ENCODE results near the gene SMIM45.
A peak's percentile ranks its signal among the peaks of the same experiment; 100 is the strongest.

SMIM45 gene

GRCh38 chr22:41966225-41966606, 14.3 kb downstream of the SMIM45 start:
- no peaks in the 10 kb centered on the region for H3K9me3 Mint-ChIP-seq (ENCODE audit: low read depth)
- no peaks in the 10 kb centered on the region for H3K36me3 Mint-ChIP-seq (ENCODE audit: insufficient read depth)
- no peak for TF ChIP-seq CTCF (IDR thresholded peaks at IDR 0.05; ENCODE audit: unreplicated experiment)
- no peak overlapping the region for H3K4me3 Mint-ChIP-seq (ENCODE audit: low read depth)
- DNase-seq (ENCODE audit: low spot score, unreplicated experiment), result no peak
- H3K4me1 Mint-ChIP-seq (ENCODE audit: low read depth), result no peaks in the 10 kb centered on the region
- H3K27me3 Mint-ChIP-seq, result peaks cover 21% of the 10 kb centered on the region
- H3K27ac Mint-ChIP-seq, result no peak overlapping the region

GRCh38 chr22:41966607-41967240, 14.8 kb downstream of the SMIM45 start:
- no peak overlapping the region for H3K4me3 Mint-ChIP-seq (ENCODE audit: low read depth)
- peaks cover 21% of the 10 kb centered on the region for H3K27me3 Mint-ChIP-seq
- no peaks in the 10 kb centered on the region for H3K4me1 Mint-ChIP-seq (ENCODE audit: low read depth)
- no peak overlapping the region for H3K27ac Mint-ChIP-seq
- no peak for DNase-seq (ENCODE audit: low spot score, unreplicated experiment)
- no peaks in the 10 kb centered on the region for H3K9me3 Mint-ChIP-seq (ENCODE audit: low read depth)
- no peak for TF ChIP-seq CTCF (IDR thresholded peaks at IDR 0.05; ENCODE audit: unreplicated experiment)
- no peaks in the 10 kb centered on the region for H3K36me3 Mint-ChIP-seq (ENCODE audit: insufficient read depth)

GRCh38 chr22:41968601-41969000, 16.7 kb downstream of the SMIM45 start:
- H3K36me3 Mint-ChIP-seq (ENCODE audit: insufficient read depth), result no peaks in the 10 kb centered on the region
- no peak for DNase-seq (ENCODE audit: low spot score, unreplicated experiment)
- no peak overlapping the region for H3K27ac Mint-ChIP-seq
- H3K4me3 Mint-ChIP-seq (ENCODE audit: low read depth), result no peak overlapping the region
- H3K4me1 Mint-ChIP-seq (ENCODE audit: low read depth), result no peaks in the 10 kb centered on the region
- peaks cover 26% of the 10 kb centered on the region for H3K27me3 Mint-ChIP-seq
- H3K9me3 Mint-ChIP-seq (ENCODE audit: low read depth), result no peaks in the 10 kb centered on the region
- TF ChIP-seq CTCF (IDR thresholded peaks at IDR 0.05; ENCODE audit: unreplicated experiment), result no peak

GRCh38 chr22:41969110-41969646, 17.2 kb downstream of the SMIM45 start, which contains the start of gene SEPTIN3:
SEPTIN3 (plus strand) TSS chr22:41969443; CDS start chr22:41971493, 2,050 bp downstream.
- Mint-ChIP-seq H3K9me3 (ENCODE audit: low read depth) (no peaks in the 10 kb centered on the region), H3K4me3 (ENCODE audit: low read depth) (no peak within 1 kb of the TSS), H3K4me1 (ENCODE audit: low read depth) (no peaks in the 10 kb centered on the region), H3K36me3 (ENCODE audit: insufficient read depth) (no peaks in the 10 kb centered on the region), H3K27me3 (peaks cover 23% of the 10 kb centered on the region), H3K27ac (peak within 1 kb of the TSS; percentile 37)
- no peak for TF ChIP-seq CTCF (IDR thresholded peaks at IDR 0.05; ENCODE audit: unreplicated experiment)
- DNase-seq (ENCODE audit: low spot score, unreplicated experiment), result no peak

GRCh38 chr22:41970601-41971000, 18.7 kb downstream of the SMIM45 start:
- no peak for DNase-seq (ENCODE audit: low spot score, unreplicated experiment)
- no peak overlapping the region for H3K27ac Mint-ChIP-seq
- no peak overlapping the region for H3K4me3 Mint-ChIP-seq (ENCODE audit: low read depth)
- no peak for TF ChIP-seq CTCF (IDR thresholded peaks at IDR 0.05; ENCODE audit: unreplicated experiment)
- no peaks in the 10 kb centered on the region for H3K9me3 Mint-ChIP-seq (ENCODE audit: low read depth)
- H3K36me3 Mint-ChIP-seq (ENCODE audit: insufficient read depth), result no peaks in the 10 kb centered on the region
- no peaks in the 10 kb centered on the region for H3K4me1 Mint-ChIP-seq (ENCODE audit: low read depth)
- peaks cover 35% of the 10 kb centered on the region for H3K27me3 Mint-ChIP-seq
